ENCODE results near the gene TPSB2.
"Not testable (repeated sequence)": the region's sequence is repeated elsewhere in the genome, so short reads cannot be mapped to it uniquely, and the experiment has no call there.

TPSB2 gene

DNA sequence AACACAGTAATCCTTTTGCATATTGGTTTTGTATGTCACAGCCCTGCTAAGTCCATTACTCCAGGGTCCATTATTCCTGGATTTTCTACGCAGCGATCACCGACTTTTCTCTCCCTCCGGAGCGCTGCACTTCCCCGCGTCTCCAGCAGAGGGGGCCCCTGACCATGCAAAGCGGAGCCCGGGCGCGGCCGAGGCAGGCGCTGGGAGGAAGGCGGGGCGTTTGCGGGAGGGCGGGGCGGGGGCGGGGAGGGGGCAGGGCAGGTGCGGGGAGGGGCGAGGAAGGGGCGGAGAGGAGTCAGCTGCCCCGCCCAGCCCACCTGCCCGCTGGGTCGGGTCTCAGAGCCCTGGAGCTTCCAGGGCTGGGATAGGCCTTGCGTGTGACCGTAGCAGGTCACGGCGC lies 6.7 kb upstream of the TPSB2 start:
- H3K9me3 ChIP-seq (replicated peaks; ENCODE audit: low read length); H3K4me3 ChIP-seq (ENCODE audit: low read length); H3K36me3 ChIP-seq (ENCODE audit: insufficient read depth, low read length); H3K27me3 ChIP-seq (ENCODE audit: control insufficient read depth, insufficient read depth, low read length); H3K4me2 ChIP-seq (ENCODE audit: low read length); H3K4me1 ChIP-seq (ENCODE audit: control insufficient read depth, insufficient read depth, low read length); H3K9ac ChIP-seq (ENCODE audit: low read depth, low read length): not testable (repeated sequence)

DNA sequence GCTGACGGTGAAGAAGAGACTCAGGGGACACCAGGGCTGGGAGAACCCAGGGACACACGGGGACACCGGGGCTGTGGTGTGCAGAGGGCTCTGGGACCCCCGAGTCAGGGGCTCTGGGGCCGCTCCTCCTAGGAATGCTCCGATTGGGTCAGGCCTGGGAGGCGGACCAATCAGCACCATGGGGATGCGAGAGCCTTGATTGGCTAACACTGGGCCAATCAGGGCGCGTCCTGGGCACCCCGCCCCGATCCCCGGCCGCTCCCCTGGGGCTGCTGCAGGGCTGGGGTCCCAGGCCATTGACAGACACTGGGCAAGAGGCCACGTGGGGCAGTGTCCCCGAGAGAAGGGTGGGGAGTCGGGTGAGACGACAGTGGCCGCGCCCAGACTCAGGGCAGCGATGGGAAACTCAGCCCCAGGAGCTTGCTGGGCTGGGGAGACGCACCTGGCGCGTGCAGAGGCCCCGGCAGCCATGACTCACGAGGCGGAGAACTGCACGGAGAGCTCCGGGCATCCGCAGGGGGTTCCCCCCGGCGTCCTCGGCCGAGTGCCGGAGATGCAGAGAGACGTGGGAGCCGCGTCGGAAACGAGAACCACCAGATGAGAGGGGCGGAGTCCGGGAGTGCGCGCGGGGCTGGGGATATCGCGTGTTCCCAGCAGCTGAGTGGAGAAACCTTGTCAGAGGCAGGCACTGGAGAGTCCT lies 2.2 kb upstream of the TPSB2 start:
- not testable (repeated sequence) for H3K4me3 ChIP-seq (ENCODE audit: low read length); H3K9ac ChIP-seq (ENCODE audit: low read depth, low read length); H3K27me3 ChIP-seq (ENCODE audit: control insufficient read depth, insufficient read depth, low read length); H3K36me3 ChIP-seq (ENCODE audit: insufficient read depth, low read length); H3K4me2 ChIP-seq (ENCODE audit: low read length); H3K9me3 ChIP-seq (replicated peaks; ENCODE audit: low read length); H3K4me1 ChIP-seq (ENCODE audit: control insufficient read depth, insufficient read depth, low read length)

DNA sequence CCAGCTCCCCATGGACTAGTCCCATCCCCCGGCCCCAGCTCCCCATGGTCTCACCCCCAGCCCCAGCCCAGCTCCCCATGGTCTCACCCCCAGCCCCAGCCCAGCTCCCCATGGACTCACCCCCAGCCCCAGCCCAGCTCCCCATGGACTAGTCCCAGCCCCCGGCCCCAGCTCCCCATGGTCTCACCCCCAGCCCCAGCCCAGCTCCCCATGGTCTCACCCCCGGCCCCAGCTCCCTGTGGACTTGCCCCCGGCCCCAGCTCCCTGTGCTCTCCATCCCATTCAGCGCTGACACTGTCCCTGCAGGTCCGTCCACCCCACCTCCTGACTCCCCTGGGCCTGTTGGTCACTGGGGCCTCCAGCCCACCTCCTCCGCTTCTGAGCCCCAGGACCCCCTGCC lies 1.3 kb upstream of the TPSB2 start:
- H3K4me3 ChIP-seq (ENCODE audit: low read length); H3K4me2 ChIP-seq (ENCODE audit: low read length); H3K9me3 ChIP-seq (replicated peaks; ENCODE audit: low read length); H3K36me3 ChIP-seq (ENCODE audit: insufficient read depth, low read length); H3K4me1 ChIP-seq (ENCODE audit: control insufficient read depth, insufficient read depth, low read length); H3K27me3 ChIP-seq (ENCODE audit: control insufficient read depth, insufficient read depth, low read length); H3K9ac ChIP-seq (ENCODE audit: low read depth, low read length): not testable (repeated sequence)

DNA sequence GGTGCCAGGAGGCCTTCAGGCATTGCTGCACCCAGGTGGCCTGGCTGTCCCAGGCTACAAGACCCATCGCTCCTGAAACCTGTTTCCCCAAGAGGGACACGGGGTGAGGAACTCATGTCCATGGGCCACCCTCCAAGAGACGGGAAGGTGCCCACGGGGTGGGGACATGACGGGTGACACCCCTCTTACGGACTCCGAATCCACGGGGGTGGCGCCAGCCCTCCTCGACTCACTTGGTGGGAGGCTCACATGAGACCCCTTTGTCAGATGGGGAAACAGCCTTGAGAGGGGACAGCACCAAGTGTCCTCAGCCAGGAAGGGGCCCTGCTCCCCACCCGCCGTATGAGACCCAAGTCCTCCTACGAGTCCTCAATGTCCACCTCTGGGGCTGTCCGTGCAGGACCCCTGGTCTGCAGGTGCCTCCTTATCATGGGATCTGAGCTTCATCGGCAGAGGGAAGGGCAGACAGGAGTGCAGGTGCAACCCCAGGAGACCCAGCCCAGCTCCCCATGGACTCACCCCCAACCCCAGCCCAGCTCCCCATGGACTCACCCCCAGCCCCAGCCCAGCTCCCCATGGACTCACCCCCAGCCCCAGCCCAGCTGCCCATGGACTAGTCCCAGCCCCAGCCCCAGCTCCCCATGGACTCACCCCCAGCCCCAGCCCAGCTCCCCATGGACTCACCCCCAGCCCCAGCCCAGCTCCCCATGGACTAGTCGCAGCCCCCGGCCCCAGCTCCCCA lies 658 bp upstream of the TPSB2 start:
- H3K36me3 ChIP-seq (ENCODE audit: insufficient read depth, low read length); H3K9me3 ChIP-seq (replicated peaks; ENCODE audit: low read length); H3K4me2 ChIP-seq (ENCODE audit: low read length); H3K4me3 ChIP-seq (ENCODE audit: low read length); H3K27me3 ChIP-seq (ENCODE audit: control insufficient read depth, insufficient read depth, low read length); H3K9ac ChIP-seq (ENCODE audit: low read depth, low read length); H3K4me1 ChIP-seq (ENCODE audit: control insufficient read depth, insufficient read depth, low read length): not testable (repeated sequence)

DNA sequence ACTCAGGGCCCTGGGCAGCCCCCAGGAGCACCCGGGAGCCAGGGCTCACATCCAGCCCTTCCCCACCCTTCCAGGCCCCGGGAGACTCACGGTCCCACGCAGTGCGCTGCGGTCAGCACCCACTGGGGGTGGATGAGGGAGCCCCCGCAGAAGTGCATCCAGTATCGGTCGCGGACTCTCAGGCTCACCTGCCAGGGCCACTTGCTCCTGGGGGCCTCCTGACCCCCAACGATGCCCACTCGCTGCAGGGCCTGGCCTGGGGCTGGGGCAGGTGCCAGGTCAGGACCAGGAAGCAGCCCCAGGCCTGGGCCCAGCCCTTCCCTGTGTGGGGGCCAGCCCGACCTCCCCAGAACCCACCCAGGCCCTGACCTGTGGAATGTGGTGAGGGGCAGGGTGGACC lies 508 bp downstream of the TPSB2 start:
- H3K9me3 ChIP-seq (replicated peaks; ENCODE audit: low read length); H3K36me3 ChIP-seq (ENCODE audit: insufficient read depth, low read length); H3K4me1 ChIP-seq (ENCODE audit: control insufficient read depth, insufficient read depth, low read length); H3K4me3 ChIP-seq (ENCODE audit: low read length); H3K4me2 ChIP-seq (ENCODE audit: low read length); H3K9ac ChIP-seq (ENCODE audit: low read depth, low read length); H3K27me3 ChIP-seq (ENCODE audit: control insufficient read depth, insufficient read depth, low read length): not testable (repeated sequence)

DNA sequence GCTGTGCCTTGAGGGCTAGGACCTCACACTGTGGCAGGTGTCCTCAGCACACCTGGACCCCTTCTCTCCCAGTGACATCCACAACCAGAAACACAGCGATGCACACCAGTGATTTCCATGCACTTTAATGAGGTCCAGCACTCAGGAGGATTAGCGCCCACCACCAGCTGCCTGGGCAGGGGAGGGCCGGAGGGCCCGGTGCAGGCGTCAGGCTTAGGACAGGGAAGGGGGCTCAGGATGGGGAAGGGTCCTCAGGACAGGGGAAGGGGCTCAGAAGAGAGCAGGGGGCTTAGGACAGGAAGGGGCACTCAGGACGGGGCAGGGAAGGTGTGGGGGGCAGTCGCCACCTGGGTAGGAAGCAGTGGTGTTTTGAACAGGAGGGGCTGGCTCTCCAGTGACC lies 1.8 kb downstream of the TPSB2 start:
- not testable (repeated sequence) for H3K9ac ChIP-seq (ENCODE audit: low read depth, low read length); H3K27me3 ChIP-seq (ENCODE audit: control insufficient read depth, insufficient read depth, low read length); H3K4me1 ChIP-seq (ENCODE audit: control insufficient read depth, insufficient read depth, low read length); H3K9me3 ChIP-seq (replicated peaks; ENCODE audit: low read length); H3K4me2 ChIP-seq (ENCODE audit: low read length); H3K4me3 ChIP-seq (ENCODE audit: low read length); H3K36me3 ChIP-seq (ENCODE audit: insufficient read depth, low read length)

DNA sequence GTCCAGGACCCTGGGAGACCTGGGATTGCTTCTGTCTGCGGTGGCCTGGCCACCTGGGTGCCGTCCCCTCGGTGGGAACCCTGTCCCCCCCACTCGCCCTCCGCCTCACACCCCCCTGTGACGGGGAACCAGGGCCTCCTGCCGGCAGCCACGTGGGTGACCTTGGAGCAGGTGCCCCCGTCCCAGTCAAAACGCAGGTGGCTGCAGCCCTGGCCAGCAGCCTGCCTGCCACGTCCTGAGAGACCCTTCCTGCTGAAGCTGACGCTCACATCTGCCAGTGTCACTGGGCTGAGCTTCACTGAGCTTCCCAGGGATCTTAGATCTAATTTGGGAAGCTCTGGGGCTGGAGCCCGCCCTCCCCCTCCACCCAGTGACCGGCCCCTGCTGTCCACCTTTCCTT lies 3.3 kb downstream of the TPSB2 start:
- not testable (repeated sequence) for H3K4me3 ChIP-seq (ENCODE audit: low read length); H3K36me3 ChIP-seq (ENCODE audit: insufficient read depth, low read length); H3K9me3 ChIP-seq (replicated peaks; ENCODE audit: low read length); H3K4me1 ChIP-seq (ENCODE audit: control insufficient read depth, insufficient read depth, low read length); H3K4me2 ChIP-seq (ENCODE audit: low read length); H3K9ac ChIP-seq (ENCODE audit: low read depth, low read length); H3K27me3 ChIP-seq (ENCODE audit: control insufficient read depth, insufficient read depth, low read length)

DNA sequence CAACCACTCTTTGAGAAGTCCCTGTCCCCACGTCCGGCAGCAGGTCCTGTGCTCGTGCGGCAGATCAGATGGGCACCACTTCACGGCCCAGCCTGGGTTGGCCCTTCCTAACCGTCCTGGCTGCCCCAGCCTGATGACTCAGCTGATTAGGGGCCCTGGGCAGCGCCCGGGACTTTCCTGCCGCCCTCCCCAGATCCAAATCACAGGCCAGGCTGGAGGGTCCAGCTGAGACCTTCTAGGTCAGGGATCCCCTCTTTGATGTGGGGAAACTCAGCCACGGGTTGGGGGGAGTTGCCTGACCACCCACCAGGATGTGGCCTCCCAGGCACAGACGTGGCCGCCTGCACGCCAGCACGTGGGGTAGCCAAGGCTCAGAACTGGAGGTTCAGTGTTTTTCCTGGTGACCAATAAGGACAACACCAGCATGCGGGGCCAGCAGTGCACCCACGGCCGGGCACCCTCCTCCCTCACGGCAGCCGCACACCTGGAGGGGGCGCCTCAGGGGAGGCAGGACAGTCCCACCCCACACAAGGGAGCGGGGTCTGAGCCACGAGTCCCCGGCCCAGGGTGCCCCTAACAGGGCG lies 4.2 kb downstream of the TPSB2 start:
- not testable (repeated sequence) for H3K4me2 ChIP-seq (ENCODE audit: low read length); H3K36me3 ChIP-seq (ENCODE audit: insufficient read depth, low read length); H3K4me1 ChIP-seq (ENCODE audit: control insufficient read depth, insufficient read depth, low read length); H3K9ac ChIP-seq (ENCODE audit: low read depth, low read length); H3K4me3 ChIP-seq (ENCODE audit: low read length); H3K27me3 ChIP-seq (ENCODE audit: control insufficient read depth, insufficient read depth, low read length); H3K9me3 ChIP-seq (replicated peaks; ENCODE audit: low read length)

DNA sequence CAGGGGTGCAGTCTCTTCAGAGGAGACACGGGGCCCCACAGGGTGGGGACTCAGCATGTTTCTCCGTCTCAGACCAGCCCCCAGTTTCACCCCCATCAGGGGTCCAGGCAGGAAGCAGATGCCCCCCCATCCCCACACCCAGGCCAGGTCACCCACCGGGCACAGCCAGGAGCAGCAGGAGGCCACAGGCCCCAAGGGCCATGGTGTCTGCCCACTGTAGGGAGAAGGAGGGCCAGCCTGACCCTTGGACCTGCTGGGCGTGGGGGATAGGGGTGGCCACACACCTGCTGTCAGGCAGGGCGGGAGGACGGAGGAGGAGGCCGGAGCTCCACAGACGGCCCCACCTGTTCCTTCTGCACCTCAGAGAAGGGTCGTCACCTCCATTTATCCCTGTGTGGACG lies 4.9 kb downstream of the TPSB2 start, which contains the start of gene TPSG1:
Gene TPSG1, minus strand, starts transcription at position 218 of the 401 bp plus-strand sequence. Its CDS starts 16 bp downstream, at position 202.
- H3K27me3 ChIP-seq (ENCODE audit: control insufficient read depth, insufficient read depth, low read length): peaks cover 6% of the 10 kb centered on the region
- no peak within 1 kb of the TSS for H3K4me2 ChIP-seq (ENCODE audit: low read length)
- no peaks in the 10 kb centered on the region for H3K9me3 ChIP-seq (replicated peaks; ENCODE audit: low read length)
- no peak within 1 kb of the TSS for H3K4me3 ChIP-seq (ENCODE audit: low read length)
- no peaks in the 10 kb centered on the region for H3K4me1 ChIP-seq (ENCODE audit: control insufficient read depth, insufficient read depth, low read length)
- no peak within 1 kb of the TSS for H3K9ac ChIP-seq (ENCODE audit: low read depth, low read length)
- no peaks in the 10 kb centered on the region for H3K36me3 ChIP-seq (ENCODE audit: insufficient read depth, low read length)

DNA sequence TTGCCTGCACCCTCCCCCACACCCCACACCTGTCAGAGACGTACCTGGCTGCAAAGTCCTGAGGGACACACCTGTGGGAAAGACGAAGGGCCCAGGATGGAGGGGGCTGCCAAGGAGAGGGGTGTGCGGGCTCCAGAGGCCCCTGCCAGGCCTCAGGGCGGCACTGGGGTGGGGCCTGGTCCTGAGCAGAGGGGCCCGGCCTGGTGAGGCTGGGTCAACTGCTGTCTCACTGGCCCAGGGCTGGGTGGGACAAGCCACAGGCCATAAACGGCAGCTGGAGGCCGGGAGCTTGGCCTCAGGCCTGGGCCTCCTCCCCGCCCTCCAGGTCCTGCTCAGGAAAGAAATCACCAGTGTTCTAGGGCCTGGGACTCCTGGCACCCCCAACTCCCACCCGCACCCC lies 5.4 kb downstream of the TPSB2 start:
- H3K4me3 ChIP-seq (ENCODE audit: low read length): no peak overlapping the region
- no peak overlapping the region for H3K9ac ChIP-seq (ENCODE audit: low read depth, low read length)
- H3K4me2 ChIP-seq (ENCODE audit: low read length): no peak overlapping the region
- H3K27me3 ChIP-seq (ENCODE audit: control insufficient read depth, insufficient read depth, low read length): peaks cover 6% of the 10 kb centered on the region
- no peaks in the 10 kb centered on the region for H3K36me3 ChIP-seq (ENCODE audit: insufficient read depth, low read length)
- no peaks in the 10 kb centered on the region for H3K9me3 ChIP-seq (replicated peaks; ENCODE audit: low read length)
- no peaks in the 10 kb centered on the region for H3K4me1 ChIP-seq (ENCODE audit: control insufficient read depth, insufficient read depth, low read length)

DNA sequence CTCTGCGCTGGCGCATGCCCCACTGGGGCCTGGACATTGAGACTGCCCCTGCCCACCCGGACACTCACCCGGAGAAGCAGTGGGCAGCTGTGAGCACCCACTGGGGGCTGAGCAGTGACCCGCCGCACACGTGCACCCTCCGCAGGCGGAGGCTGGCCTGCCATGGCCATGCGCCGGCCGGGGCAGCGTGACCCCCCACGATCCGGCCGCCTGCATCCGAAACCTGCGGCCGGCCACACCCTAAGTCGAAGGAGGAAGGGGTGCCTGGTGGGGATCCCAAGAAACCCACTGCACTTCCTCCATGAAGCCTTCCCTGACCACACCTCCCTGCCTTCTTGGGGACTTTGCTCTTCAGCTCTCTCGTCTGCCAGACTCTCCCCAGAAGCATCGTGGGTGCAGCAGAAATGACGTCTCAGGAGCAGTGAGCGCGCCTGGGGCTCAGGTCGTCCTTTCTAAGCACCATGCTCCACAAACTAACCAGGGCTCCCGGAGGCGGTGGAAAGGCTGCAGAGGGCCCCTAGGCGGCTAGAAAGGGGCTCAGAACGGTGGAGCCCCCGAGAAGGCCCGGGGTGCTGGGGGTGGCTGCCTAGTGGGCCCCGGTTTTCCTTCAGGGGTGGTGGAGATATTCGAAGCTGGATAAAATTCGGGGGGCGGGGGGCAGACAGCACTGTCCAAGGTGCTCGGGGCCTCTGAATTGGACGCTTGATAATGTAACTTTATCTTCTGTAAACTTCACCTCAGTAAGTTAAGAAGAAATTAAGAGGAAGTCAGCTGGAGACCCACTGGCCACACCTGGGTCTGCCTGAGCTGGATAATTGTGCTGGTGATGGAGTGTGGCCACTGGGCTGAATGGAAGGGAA lies 6.4 kb downstream of the TPSB2 start:
- Histone ChIP-seq H3K27me3 (ENCODE audit: control insufficient read depth, insufficient read depth, low read length) (peaks cover 6% of the 10 kb centered on the region), H3K4me2 (ENCODE audit: low read length) (no peak overlapping the region), H3K4me1 (ENCODE audit: control insufficient read depth, insufficient read depth, low read length) (no peaks in the 10 kb centered on the region), H3K9ac (ENCODE audit: low read depth, low read length) (no peak overlapping the region), H3K4me3 (ENCODE audit: low read length) (no peak overlapping the region), H3K9me3 (replicated peaks; ENCODE audit: low read length) (no peaks in the 10 kb centered on the region), H3K36me3 (ENCODE audit: insufficient read depth, low read length) (no peaks in the 10 kb centered on the region)

All from skeletal muscle satellite cell (primary cell).